ENCODE measurements around the gene GPC6. TPM values are rescaled to one million over a fixed set of nuclear protein-coding genes. Genes with fewer than 3 reads are reported as not detected.

The GPC6 gene
- total RNA-seq, 2 experiments from 2014 or later: not detected

DNA sequence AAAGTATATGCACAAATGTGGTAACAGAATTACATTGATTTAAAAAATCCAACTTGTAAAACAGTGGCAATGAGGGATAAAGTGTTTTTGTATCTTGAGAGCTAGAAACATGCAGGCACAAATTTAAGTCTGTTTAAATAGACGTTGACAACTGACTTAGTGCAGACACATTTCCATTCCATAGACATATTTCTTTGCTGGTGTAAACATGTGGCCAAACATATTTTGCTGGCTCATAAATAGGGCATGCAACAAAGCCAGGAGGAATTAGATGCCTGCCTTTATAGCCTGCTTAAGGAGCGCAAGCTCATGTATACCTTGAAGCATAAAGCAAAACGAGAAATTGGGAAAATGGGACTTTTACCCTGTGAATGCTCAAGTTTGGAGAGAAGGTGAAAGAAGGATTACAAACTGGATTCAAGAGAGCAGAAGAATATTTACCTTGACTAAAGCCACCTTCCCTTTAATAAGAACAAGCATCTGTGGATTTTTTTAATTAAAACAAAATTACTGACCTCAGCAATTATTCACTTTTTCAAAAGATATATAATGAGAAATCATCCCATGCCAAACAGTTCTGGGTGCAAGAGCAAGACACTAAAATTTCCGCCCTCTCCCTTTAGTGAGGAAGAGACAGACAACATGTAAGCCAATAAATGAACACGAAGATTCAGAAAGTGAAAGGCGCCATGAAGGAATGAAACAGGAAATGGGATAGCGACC lies 1181.9 kb downstream of the GPC6 start:
- peaks cover 15% of the 10 kb centered on the region for H3K27me3 Mint-ChIP-seq
- POLR2A ChIA-PET: no interaction called here
- no peaks in the 10 kb centered on the region for H3K36me3 Mint-ChIP-seq
- no peaks in the 10 kb centered on the region for H3K9me3 Mint-ChIP-seq
- DNase-seq: no peak
- H3K4me3 Mint-ChIP-seq: no peak overlapping the region
- H3K27ac Mint-ChIP-seq: no peak overlapping the region
- CTCF ChIA-PET: no interaction called here
- H3K4me1 Mint-ChIP-seq (ENCODE audit: low read depth): peaks cover 6% of the 10 kb centered on the region
- intact Hi-C loops (cut with micrococcal nuclease): no loop called here

DNA sequence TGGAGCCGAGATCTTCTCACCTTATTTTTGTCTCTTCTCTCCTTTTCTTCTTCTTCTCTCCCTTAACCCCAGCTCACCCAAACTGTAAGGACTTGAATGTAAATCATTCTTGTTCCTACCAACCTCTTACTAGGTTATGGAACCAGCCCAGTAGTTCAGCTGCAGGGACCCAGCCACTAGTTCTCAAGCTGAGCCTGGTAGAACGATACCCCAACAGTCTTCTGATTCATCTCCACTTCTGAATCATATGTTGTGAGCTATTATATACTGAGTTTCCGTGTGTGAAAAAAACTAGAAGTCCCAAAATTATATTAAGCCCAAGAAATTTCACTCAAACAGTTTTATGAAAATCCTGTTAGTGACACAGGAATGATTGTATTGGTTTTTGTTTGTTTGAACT lies 1185.1 kb downstream of the GPC6 start:
- H3K36me3 Mint-ChIP-seq: peaks cover 3% of the 10 kb centered on the region
- DNase-seq: peak; percentile 15
- no peak overlapping the region for H3K27ac Mint-ChIP-seq
- H3K4me3 Mint-ChIP-seq: no peak overlapping the region
- intact Hi-C loops (cut with micrococcal nuclease): no loop called here
- POLR2A ChIA-PET: no interaction called here
- H3K4me1 Mint-ChIP-seq (ENCODE audit: low read depth): peaks cover 6% of the 10 kb centered on the region
- H3K9me3 Mint-ChIP-seq: peaks cover 1% of the 10 kb centered on the region
- peaks cover 30% of the 10 kb centered on the region for H3K27me3 Mint-ChIP-seq
- CTCF ChIA-PET: interaction anchor here (0.9 to 1.4 kb wide), 2 partner anchors 50 to 206 kb away, joined by 3 to 4 read pairs; no protein-coding TSS in a partner anchor

DNA sequence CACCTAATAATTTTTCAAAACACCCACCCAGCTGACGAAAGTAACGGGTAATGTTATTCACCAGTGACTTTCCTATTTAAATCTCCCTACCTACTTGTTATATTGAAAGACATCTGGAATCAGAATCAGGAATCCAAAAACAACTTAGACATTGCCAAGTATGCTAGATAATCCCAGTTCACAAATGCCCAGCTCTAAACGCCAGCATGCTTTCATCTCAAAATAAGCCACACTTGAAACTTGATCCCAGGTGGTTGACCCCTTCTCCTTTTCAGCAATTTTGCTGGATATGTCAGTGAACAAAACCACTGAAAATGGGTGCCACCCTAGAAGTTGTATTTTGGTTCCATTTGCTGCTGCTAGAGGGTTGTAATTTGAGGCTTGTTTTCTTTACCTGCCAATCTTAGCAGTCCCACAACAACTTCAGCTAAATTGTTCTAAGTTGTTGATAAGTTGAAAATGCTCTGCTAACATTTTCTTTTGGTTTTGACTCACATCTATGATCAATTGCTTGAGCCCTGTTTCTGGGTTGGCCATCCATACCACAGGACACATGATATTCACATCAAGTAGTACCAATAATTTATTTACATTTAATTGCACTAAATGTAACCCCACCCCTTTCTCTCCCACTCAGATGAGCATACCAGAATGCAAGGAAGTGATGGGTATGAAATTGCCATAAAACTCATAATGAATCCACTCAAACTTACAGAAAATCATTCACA lies 1186.4 kb downstream of the GPC6 start:
- H3K27me3 Mint-ChIP-seq: peaks cover 34% of the 10 kb centered on the region
- no peak overlapping the region for H3K27ac Mint-ChIP-seq
- H3K4me3 Mint-ChIP-seq: no peak overlapping the region
- H3K36me3 Mint-ChIP-seq: peaks cover 11% of the 10 kb centered on the region
- ChIA-PET CTCF (interaction anchor here (1.2 kb wide), 1 partner anchor 205 kb away, joined by 3 read pairs; no protein-coding TSS in a partner anchor), POLR2A (interaction anchor here (0.6 kb wide), 1 partner anchor 183 kb away, joined by 3 read pairs; the partner anchor contains the start of gene TGDS)
- peaks cover 13% of the 10 kb centered on the region for H3K9me3 Mint-ChIP-seq
- no peak for DNase-seq
- intact Hi-C loops (cut with micrococcal nuclease): no loop called here
- H3K4me1 Mint-ChIP-seq (ENCODE audit: low read depth): peaks cover 9% of the 10 kb centered on the region

DNA sequence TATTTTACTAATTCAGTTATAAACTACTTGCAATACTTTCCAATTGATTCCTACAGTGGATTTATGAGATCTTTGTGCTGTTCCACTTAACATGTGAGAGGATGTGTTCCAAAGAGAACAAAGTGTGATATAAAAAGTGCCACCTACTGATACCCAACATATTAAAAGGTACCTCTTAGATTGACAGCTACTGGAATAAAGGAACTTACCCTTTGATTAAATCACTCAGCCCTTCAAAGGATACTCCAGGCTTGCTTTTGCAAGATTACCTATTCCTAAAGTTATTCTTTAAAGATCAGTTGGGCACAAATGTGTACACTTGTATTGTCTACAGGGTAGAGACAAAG lies 1187.0 kb downstream of the GPC6 start:
- intact Hi-C loops (cut with micrococcal nuclease): no loop called here
- DNase-seq: no peak
- Mint-ChIP-seq H3K27me3 (peaks cover 34% of the 10 kb centered on the region), H3K4me1 (ENCODE audit: low read depth) (peaks cover 13% of the 10 kb centered on the region), H3K4me3 (no peak overlapping the region), H3K9me3 (peaks cover 14% of the 10 kb centered on the region), H3K27ac (no peak overlapping the region), H3K36me3 (peaks cover 11% of the 10 kb centered on the region)
- ChIA-PET POLR2A (interaction anchor here (0.6 kb wide), 1 partner anchor 182 kb away, joined by 3 read pairs; the partner anchor contains the start of gene TGDS), CTCF (interaction anchor here (1.2 kb wide), 1 partner anchor 204 kb away, joined by 3 read pairs; no protein-coding TSS in a partner anchor)

DNA sequence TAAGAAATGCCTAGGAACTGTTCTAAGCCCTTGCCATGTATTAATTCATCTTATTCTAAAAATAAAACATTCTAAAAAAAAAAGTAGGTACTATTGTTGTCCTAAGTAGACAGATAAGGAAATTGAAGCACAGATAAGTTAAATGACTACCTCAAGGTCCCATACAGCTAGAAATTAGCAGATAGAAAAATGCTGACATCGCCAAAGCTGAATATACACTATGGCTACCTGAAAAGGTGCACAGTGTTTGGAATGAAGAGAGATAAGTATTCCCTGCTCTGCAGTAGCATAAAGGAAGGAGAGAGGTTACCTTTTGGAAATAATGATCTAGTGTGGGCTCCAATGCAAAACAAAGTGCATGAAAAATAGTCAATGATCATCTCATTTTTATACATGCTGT lies 1187.5 kb downstream of the GPC6 start:
- no peak overlapping the region for H3K27ac Mint-ChIP-seq
- H3K36me3 Mint-ChIP-seq: peaks cover 11% of the 10 kb centered on the region
- ChIA-PET CTCF (no interaction called here), POLR2A (no interaction called here)
- peaks cover 29% of the 10 kb centered on the region for H3K27me3 Mint-ChIP-seq
- peaks cover 18% of the 10 kb centered on the region for H3K4me1 Mint-ChIP-seq (ENCODE audit: low read depth)
- DNase-seq: no peak
- no peak overlapping the region for H3K4me3 Mint-ChIP-seq
- intact Hi-C loops (cut with micrococcal nuclease): no loop called here
- peaks cover 17% of the 10 kb centered on the region for H3K9me3 Mint-ChIP-seq

DNA sequence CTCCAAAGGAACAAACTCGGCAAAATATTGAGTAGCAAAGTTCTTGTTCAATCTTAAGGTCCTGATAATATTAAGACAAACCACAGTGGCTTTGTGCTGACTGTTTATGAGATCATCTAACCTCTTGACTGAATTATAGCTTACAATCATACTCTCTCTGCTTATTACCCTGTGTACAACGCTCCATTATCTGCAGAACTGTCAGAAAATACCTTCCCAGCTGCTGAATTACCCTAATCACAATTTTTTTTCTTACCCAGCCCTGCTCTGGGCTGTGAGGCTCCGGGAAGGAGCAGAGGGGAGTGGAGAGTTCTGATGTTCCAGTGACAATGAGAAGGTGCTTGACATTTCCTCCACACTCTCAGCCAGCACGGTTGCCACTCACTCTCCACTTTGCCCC lies 1188.1 kb downstream of the GPC6 start:
- peaks cover 17% of the 10 kb centered on the region for H3K9me3 Mint-ChIP-seq
- H3K27me3 Mint-ChIP-seq: peaks cover 28% of the 10 kb centered on the region
- no peak for DNase-seq
- H3K27ac Mint-ChIP-seq: no peak overlapping the region
- peaks cover 23% of the 10 kb centered on the region for H3K4me1 Mint-ChIP-seq (ENCODE audit: low read depth)
- intact Hi-C loops (cut with micrococcal nuclease): no loop called here
- POLR2A ChIA-PET: no interaction called here
- H3K36me3 Mint-ChIP-seq: peaks cover 11% of the 10 kb centered on the region
- CTCF ChIA-PET: interaction anchor here (0.6 kb wide), 1 partner anchor 36 kb away, joined by 5 read pairs; no protein-coding TSS in a partner anchor
- no peak overlapping the region for H3K4me3 Mint-ChIP-seq

DNA sequence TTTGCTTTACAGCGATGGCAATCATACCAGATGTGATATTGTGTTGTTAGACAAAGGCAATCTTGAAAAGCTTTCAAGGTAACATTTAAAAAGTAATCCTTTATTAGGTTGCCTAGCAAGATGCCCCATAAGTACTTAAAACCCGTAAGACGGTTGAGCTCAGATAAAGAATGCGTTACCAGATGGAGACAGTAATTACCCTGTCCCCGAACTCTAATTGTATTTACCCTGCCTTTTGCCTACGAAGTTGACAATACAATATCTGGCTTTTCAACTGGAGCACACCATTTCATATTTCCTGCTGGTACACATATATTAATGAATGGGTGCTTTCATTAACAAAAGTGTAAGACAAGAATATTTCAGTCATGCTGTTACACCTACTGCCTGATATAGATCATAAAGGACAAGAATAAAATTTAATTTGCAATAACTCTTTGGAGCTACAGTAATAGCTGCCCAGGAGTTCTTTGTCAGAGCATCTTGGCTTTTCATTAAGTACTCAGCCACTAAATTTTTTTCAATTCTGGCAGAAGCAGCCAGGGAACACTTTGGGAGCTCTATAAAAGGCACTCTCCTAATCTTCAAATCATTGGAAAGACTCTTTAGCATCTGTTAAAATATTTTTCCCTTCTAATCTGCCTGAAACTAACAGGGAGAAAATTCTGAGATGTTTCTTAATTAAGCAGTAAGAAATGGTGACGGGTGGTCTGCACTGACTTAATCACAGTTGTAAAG lies 1189.1 kb downstream of the GPC6 start:
- intact Hi-C loops (cut with micrococcal nuclease): no loop called here
- peaks cover 14% of the 10 kb centered on the region for H3K36me3 Mint-ChIP-seq
- ChIA-PET POLR2A (no interaction called here), CTCF (no interaction called here)
- peaks cover 31% of the 10 kb centered on the region for H3K4me1 Mint-ChIP-seq (ENCODE audit: low read depth)
- peaks cover 22% of the 10 kb centered on the region for H3K27me3 Mint-ChIP-seq
- no peak overlapping the region for H3K4me3 Mint-ChIP-seq
- H3K9me3 Mint-ChIP-seq: peaks cover 20% of the 10 kb centered on the region
- H3K27ac Mint-ChIP-seq: no peak overlapping the region
- no peak for DNase-seq

DNA sequence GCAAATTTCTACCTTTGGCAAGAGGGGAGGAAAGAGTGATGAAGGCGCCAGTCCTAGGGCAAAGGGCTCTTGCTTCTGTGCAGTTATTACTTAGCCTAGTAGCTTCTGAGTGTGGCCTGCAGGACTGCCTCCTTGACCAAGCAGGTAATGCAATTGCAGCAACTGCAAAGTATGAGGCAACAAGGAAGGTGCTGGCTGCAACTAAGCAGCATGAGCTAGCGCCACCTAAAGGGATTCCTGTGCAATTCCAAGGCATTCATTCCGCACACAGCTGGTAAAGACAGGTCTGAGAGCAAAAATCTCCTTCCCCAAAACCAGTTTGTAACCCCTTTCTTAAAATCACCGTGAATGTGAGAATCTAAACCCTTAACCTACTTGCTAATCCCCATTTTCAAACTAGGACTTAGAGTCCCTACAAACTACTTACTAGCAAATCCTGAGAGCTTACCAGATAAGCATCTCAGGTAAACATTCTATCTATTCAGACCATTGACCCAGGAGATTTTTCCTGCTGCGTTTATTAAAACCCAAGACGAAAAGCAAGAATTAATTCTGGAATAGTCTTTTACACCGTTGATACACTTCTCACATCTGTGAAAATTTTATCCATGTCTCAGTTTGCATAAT lies 1190.0 kb downstream of the GPC6 start:
- peaks cover 28% of the 10 kb centered on the region for H3K9me3 Mint-ChIP-seq
- ChIA-PET POLR2A (no interaction called here), CTCF (no interaction called here)
- peaks cover 32% of the 10 kb centered on the region for H3K4me1 Mint-ChIP-seq (ENCODE audit: low read depth)
- H3K36me3 Mint-ChIP-seq: peaks cover 18% of the 10 kb centered on the region
- H3K4me3 Mint-ChIP-seq: no peak overlapping the region
- peaks cover 22% of the 10 kb centered on the region for H3K27me3 Mint-ChIP-seq
- H3K27ac Mint-ChIP-seq: no peak overlapping the region
- intact Hi-C loops (cut with micrococcal nuclease): no loop called here
- peak; percentile 10 for DNase-seq

DNA sequence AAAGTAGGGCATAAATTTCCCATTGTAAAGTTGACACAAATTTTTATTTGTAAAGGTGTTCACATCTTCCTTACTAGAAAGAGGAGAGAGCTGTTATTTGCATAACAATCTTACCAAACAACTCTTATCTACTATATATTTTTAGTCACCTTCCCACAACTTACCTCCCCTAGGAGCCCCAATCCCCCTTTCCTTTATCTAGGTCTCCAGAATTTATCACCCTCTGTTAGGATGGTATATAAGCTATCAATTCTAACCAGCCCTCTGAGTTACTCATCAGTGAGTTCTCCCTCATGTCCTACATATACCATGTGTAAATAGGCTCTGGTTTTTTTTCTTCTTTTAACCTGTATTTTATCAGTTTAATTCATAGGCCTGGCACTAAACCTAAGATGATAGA lies 1190.7 kb downstream of the GPC6 start:
- Mint-ChIP-seq H3K4me3 (no peak overlapping the region), H3K27me3 (peaks cover 22% of the 10 kb centered on the region), H3K9me3 (peaks cover 30% of the 10 kb centered on the region), H3K27ac (no peak overlapping the region), H3K4me1 (ENCODE audit: low read depth) (peaks cover 27% of the 10 kb centered on the region), H3K36me3 (peaks cover 19% of the 10 kb centered on the region)
- DNase-seq: no peak
- POLR2A ChIA-PET: no interaction called here
- intact Hi-C loops (cut with micrococcal nuclease): no loop called here
- CTCF ChIA-PET: no interaction called here

DNA sequence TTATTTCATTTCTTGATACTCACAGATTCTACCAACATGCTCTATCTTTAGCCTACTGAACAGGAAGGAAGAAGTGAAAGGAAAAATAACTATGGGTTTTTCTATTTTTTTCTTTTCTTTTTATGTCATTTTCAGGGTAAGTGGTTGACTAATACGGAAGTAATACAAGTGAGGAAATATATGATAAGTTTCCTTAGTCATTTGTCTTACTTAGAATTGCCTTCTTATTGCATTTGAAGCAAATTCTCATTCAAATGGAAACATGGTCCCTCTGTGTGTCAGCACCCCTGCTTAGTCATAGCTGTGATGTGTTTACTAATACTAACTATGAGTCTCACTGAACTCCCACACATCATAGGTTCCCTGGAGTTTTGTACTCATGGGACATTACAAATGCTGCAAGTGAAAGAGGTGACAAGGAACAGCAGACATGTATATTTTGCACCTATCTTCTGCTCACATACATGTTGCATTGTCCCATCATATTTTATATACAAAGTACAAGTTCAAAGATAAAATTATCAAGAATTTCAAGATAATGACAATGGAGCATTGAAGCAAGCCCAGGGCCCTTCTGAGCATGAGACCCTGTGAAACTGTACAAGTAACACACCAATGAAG lies 1192.8 kb downstream of the GPC6 start:
- Mint-ChIP-seq H3K36me3 (peaks cover 19% of the 10 kb centered on the region), H3K4me1 (ENCODE audit: low read depth) (peaks cover 27% of the 10 kb centered on the region), H3K27me3 (peaks cover 15% of the 10 kb centered on the region), H3K27ac (peak overlapping the region; percentile 84), H3K9me3 (peaks cover 30% of the 10 kb centered on the region), H3K4me3 (no peak overlapping the region)
- CTCF ChIA-PET: no interaction called here
- intact Hi-C loops (cut with micrococcal nuclease): loop anchor here (1.0 to 2.0 kb wide), 11 partner anchors 13 to 765 kb away; partner anchors contain the start of gene GPR180
- DNase-seq: peak; percentile 68
- POLR2A ChIA-PET: no interaction called here

DNA sequence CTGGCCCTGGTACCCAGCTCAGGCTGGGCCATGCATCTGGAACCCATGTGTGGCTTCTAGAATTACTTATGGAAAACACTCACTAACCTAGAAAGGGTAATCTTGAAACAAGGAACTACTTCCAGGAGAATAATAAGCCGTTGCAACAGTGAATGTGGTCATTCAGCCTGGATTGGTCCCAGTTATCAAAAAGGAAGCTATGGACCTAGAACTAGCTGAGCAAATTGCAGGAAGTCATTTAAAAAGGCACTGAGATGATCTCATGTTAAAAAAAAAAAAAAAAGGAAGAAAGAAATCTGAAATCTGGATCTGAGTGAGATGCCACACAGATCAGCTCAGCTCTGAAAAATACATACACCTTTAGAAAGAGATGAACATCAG lies 1193.3 kb downstream of the GPC6 start:
- Mint-ChIP-seq H3K27ac (peak overlapping the region; percentile 53), H3K9me3 (peaks cover 30% of the 10 kb centered on the region), H3K36me3 (peaks cover 19% of the 10 kb centered on the region), H3K4me1 (ENCODE audit: low read depth) (peaks cover 27% of the 10 kb centered on the region), H3K27me3 (peaks cover 14% of the 10 kb centered on the region), H3K4me3 (no peak overlapping the region)
- POLR2A ChIA-PET: no interaction called here
- CTCF ChIA-PET: no interaction called here
- no peak for DNase-seq
- intact Hi-C loops (cut with micrococcal nuclease): loop anchor here (1.0 to 2.0 kb wide), 11 partner anchors 12 to 765 kb away; partner anchors contain the start of gene GPR180
